GM18909 (cell line): Measurements from ENCODE around the gene DOK6.

ENCODE experiments used
- ATAC-seq: cut with Tn5 transposase; IDR thresholded peaks from one replicate; pipeline ENCODE4 v1.9.1; 2021; ENCODE audit warnings: mild to moderate bottlenecking; ENCODE audit not compliant: unreplicated experiment, poor library complexity

Gene DOK6

GRCh38 chr18:69529151-69529550 lies 128.5 kb downstream of the DOK6 start:
- ATAC-seq = no peak

DNA sequence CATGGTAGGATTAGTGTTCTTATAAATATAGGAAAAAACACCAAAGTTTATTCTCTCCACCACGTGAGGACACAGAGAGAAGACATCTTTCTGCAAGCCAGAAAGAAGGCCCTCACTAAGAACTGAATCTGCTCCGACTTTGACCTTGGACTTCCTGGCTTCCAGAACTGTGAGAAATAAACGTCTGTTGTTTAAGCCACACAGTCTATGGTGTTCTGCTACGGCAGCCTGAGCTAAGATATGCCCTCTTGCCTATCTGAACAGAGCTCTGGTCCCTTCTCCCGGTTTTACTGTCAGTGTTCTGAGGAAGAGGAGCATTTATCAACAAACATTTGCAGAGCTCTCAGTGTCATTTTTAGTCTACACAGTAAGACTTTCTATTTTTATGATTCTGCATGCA lies 131.3 kb downstream of the DOK6 start:
- no peak for ATAC-seq

- no peak for ATAC-seq
Observed at GRCh38 chr18:69537183-69537582, 136.5 kb downstream of the DOK6 start.

DNA sequence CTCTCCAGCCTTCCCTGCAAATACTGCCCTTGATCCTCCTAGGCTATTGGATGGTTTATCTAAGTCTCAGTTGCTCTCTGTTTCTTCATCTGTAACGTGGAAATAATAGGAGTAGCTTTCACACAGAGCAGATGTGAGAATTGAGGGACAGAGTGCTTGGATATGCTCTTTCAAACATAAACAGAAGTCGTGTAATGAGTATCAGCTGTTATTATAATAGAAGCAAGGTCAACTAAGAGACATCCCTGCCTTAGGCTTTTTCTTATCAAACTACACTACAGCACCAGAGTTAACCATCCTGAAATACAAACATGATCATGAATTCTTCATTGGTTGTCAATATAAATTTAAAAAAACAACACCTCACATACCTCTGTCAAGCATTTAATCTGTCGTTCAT lies 138.2 kb downstream of the DOK6 start:
- no peak for ATAC-seq

DNA sequence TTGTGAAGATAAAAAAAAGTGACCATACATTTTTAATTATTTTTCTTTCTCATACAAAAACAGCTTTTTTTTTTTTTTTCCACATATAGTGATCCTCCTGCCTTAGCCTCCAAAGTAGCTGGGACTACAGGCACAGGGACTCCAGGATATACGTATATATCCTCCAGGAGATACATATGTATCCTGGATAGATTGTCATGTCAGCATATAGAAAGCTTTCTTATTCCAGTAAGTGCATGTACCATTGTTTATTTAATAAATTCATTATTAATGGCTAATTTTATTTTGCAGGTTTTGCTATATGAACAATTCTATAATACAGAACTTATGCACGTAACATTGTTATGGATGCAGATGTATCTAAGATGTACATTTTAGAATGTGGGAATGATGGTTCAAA lies 138.7 kb downstream of the DOK6 start:
- no peak for ATAC-seq

DNA sequence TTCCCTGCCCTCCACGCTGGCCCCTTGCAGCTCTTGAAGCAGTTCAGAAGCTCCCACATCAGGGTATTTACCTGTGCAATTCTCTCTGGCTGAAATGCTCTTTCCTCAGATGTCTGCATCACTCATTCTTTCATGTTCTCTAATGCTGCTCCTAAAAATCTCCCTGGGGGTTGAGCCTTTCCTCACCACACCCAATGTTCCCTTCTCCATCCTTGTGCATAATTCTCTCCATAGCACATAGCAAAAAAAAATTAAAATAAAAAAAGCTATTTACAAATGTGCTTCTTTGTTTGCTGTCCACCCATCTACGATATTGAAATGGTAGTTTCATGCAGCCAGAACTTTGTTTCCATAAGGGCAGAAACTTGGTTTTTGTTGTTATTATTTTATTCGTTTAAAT lies 155.5 kb downstream of the DOK6 start:
- ATAC-seq = no peak

DNA sequence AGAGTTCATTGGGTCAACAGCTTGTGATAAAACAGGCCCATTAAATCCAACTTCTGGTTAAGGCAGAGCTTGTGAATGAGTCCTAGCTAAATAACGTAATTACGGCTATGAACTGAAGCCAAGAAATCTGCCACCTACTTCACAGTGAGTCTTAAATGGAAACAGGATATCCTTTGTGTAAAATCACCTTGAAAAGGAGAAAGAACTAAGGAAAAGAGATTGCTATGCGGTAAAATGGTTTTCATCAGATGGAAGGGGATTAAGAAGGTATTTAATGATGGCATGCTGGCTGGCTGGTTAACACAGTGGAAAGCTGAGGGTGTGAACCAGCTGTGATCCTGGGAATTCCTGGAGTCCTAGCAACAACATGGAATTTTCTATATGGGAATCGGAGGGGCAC lies 156.6 kb downstream of the DOK6 start:
- ATAC-seq = no peak

DNA sequence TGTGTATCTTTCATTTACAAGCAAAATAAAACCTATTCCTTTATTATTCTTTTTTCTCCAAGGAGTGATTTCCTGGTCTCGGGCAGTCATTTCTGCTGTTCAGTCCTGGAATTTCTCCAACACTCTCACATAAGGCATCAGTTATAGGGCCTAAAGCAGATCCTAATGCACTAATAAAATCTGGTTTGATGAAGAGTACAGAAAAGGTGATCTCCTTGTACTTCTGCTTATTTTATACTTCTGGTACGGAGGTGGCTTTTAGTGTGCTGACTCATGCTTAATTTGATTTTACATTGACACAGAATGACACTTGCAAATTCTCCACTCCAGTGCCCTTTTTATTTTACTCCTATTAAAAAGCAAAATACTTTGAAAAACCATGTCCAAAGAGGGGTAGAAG lies 157.4 kb downstream of the DOK6 start:
- ATAC-seq = no peak

GRCh38 chr18:69559604-69560003 lies 158.9 kb downstream of the DOK6 start:
- no peak for ATAC-seq

DNA sequence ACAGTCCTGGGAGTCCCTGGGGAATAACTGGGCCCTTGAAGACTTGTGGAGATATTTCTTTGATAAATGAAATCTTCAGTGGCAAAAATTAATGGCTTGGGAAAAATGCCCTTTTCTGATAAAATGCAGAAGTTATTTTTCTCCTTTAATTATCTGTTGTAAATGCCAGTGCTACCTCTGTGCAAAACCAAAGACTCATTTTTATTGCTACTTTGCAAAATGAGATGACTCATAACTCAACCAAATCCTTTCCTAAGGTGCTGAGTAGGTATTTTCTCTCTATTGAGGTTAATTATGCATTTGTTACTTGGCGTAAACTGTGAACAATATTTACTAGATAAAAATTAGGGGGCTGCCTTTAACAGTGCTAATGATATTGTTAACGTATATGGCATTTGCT lies 163.9 kb downstream of the DOK6 start:
- no peak for ATAC-seq

GRCh38 chr18:69567813-69568488 lies 167.3 kb downstream of the DOK6 start:
- ATAC-seq = no peak

GRCh38 chr18:69569133-69569532 lies 168.4 kb downstream of the DOK6 start:
- ATAC-seq = no peak

GRCh38 chr18:69574401-69574800 lies 173.7 kb downstream of the DOK6 start:
- ATAC-seq = no peak

DNA sequence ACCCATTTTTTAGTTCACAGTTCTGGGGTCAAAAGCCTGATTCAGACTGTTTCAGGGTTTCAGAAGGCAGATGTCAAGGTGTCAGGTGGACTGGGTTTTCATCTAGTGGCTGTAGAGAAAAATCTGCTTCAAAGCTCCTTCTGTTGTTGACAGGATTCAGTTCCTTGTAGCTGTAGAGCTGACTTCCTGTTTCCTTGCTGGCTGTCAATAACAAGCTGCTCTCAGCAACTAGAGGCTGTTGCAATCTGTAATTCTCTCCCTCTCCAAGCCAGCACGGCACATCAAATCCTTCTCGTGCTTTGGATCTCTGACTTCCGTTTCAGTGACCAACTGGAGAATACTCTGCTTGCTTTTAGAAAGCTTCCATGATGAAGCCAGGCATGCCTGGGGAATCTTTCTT lies 179.4 kb downstream of the DOK6 start:
- ATAC-seq = peak; percentile 89

DNA sequence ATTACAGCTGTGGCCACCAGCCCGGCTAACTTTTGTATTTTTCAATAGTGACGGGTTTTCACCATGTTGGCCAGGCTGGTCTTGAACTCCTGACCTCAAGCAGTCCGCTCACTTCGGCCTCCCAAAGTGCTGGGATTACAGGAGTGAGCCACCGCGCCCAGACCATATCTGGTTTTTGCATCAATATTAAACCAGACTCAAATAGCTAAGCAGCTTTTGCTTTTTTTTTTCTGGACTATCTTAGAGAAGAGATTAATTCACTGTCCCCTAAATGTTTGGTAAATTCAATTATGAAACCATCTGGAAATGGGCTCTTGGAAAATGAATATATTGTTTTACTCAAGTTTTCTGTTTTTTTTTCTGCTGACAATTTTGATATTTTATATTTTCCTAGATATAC lies 183.7 kb downstream of the DOK6 start:
- no peak for ATAC-seq

GRCh38 chr18:69585696-69586095 lies 185.0 kb downstream of the DOK6 start:
- no peak for ATAC-seq

- no peak for ATAC-seq
Observed at GRCh38 chr18:69586537-69586936, 185.8 kb downstream of the DOK6 start.

DNA sequence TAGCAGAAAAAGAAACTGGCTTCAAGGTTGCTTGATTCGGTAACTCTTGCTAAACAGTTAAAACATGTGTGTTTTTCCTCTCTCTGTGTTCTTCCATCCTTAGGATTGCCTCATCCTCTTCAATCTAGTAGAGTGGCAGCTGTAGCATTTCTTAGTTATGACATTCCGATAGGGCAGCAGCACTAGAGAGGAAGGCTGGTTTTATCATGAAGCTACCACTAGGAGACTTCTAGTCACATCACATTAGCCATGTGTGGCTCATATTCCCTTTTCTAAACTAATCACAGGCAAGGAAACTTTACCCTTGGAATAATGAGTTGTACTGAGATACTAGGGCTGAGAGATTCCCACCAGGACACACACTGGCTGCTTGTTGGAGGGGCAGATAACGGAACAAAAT lies 187.6 kb downstream of the DOK6 start:
- ATAC-seq = no peak

GRCh38 chr18:69590150-69590549 lies 189.5 kb downstream of the DOK6 start:
- ATAC-seq = no peak

DNA sequence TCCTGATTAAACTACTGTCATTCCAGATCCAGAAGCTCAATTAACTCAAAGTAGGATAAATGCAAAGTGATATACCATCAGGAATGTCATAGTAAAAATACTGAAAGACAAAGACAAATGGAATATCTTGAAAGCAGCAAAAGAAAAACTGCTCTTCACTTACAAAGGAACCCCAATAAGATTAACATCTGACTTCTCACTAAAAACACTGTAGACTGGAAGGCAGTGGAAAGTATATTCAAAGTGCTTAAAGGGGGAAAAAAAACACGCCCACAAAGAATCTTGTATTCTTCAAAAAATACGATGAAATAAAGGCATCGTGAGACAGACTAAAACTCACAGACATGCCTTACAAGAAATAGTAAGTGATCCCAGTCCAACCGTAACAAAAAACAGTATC lies 195.7 kb downstream of the DOK6 start:
- no peak for ATAC-seq

GRCh38 chr18:69597561-69597960 lies 196.9 kb downstream of the DOK6 start:
- no peak for ATAC-seq

DNA sequence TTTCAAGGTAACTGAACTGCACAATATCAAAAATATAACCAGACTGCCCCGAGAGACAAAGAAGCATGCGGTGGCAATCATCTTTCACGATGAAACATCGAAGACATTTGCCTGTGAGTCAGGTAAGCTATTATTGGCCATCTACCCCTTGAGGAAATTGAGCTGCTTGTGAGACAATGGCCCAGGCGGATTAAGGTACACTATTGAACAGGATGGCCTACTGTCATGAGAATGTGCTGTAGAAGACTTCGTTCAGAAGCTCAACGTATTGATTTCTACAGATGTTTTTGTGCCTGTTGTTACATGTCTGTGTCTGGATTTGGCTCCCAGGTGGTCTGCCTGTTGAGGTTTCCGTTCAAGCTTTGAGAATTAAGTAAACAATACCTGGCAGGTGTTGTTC lies 198.7 kb downstream of the DOK6 start:
- no peak for ATAC-seq

GRCh38 chr18:69612242-69612641 lies 211.6 kb downstream of the DOK6 start:
- ATAC-seq = no peak
